HG03135 (cell line): ENCODE results near the gene DALRD3.

Experiments
- ATAC-seq: cut with Tn5 transposase; IDR thresholded peaks from one replicate; pipeline ENCODE4 v1.9.1; 2021; ENCODE audit warnings: mild to moderate bottlenecking, moderate library complexity; ENCODE audit not compliant: unreplicated experiment

The DALRD3 gene

DNA sequence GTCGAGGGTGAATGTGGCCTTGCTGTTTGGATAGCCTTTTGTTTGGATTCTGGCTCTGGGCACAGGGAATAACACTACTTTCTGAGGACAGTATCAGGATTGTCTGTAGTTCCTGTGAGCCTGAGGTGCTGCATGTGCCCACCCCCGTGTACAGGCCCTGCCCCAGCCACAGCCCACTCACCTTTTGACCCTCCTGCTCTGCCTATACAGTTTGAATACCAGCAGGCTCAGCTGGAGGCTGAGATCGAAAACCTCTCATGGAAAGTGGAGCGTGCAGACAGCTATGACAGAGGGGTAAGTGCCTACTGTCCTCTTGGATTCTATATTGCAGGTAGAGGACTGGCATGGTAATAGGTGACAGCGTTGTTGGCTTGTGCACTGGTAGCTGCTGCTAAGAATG lies 35.7 kb downstream of the DALRD3 start:
- no peak for ATAC-seq

DNA sequence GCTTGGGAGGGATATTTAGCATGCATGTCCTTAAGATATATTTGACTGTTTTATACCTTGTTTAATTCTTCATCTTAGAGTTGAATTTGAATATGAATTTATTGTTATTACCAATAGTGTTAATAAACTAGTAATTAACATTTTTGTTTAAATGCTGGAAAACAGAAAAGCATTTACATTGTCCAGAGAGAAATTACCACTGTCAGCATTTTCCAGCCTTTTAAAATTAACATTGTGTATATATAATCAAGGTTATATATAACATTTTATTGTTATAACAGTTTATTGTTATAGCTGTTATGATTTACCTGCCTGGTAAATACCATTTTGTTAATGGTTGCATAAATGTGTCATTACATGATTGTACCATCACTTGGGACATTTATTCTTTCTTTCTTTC lies 36.4 kb downstream of the DALRD3 start:
- ATAC-seq = no peak

DNA sequence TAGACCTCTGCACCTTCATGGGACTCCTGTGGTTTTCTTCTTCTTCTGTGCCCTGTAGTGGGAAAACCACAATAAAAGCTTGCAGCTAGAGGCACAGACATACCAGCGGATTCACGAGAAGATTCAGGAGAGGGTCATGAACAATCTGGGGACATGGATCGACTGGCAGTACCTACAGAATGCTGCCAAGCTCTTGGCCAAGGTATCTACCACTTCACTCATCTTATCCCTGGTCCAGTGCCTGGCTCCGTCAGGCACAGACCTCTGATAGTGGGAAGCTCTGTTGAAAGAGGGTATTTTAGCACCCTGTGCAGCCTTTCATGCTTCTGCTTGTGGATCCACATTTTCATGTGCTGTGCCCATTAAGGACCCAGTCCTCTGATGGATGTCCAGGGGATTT lies 38.1 kb downstream of the DALRD3 start:
- ATAC-seq = no peak

DNA sequence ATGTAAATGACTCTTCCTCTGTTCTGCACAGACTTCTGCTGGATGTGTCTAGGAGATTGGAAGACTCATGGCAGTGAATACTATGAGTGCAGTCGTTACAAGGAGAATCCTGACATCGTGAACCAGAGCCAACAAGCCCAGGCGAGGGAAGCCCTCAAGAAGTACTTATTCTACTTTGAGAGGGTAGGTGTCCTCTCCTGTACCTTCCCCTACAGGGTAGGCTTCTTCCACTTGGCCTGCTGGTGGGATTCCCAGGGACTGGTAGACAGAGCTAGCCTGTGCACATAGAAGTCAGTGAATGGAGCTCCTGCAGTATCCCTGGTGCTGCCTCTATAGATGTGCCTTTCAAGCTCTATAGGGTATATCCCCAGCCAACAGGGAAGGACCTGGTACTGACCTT lies 38.9 kb downstream of the DALRD3 start:
- no peak for ATAC-seq

DNA sequence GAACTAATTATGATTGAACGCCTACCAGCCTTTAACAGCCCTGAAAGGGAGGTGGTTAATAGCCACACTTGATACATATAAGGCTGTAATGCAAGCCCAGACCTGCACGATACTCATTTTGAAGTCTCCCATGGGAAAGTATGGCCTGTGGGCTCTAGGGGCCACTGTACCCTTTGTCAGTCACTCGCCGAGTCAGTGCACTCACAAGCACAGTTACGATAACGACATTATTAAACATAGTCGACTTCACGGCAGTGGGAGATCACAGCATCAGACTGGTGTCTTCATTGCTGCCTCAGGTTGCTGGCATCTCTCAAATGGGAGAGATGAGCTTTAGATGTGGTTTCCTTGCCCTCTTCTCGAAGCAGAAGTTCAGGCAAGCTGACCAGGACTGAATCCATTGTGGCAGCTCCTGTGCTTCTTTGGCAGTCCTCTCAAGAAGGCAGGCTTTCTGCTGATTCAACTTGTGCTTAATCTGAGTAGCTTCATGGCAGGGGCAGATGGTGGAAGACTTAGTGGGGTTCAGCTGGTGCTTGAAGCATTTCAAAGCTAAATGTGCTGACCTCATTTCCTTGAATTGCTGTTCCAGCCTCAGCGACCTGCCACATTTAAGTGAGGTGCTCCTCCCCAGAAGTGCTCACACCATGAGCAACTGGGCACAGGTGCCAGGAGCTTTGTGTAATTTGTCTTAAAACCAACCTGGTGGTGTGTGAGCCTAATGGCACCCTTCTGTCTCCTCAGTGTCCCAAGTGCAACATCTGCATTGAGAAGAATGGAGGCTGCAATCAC lies 44.1 kb downstream of the DALRD3 start:
- ATAC-seq = no peak

DNA sequence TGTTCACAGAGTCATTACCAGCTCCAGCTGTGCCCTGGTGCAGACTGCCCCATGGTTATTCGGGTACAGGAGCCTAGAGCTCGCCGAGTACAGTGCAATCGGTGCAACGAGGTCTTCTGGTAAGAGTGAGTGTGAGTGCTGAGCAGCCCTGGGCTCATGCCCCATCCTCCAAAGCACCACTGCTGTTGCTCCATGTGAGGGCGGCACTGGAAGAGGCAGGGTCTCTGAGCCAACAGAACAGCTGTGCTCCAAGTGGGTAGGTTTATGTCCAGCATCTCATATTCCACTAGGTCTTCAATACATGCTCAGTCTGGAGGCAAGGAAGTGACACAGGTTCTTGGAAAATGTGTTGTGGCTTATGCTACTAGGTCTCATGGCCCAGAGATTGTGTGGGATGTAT lies 47.8 kb downstream of the DALRD3 start:
- ATAC-seq = no peak

DNA sequence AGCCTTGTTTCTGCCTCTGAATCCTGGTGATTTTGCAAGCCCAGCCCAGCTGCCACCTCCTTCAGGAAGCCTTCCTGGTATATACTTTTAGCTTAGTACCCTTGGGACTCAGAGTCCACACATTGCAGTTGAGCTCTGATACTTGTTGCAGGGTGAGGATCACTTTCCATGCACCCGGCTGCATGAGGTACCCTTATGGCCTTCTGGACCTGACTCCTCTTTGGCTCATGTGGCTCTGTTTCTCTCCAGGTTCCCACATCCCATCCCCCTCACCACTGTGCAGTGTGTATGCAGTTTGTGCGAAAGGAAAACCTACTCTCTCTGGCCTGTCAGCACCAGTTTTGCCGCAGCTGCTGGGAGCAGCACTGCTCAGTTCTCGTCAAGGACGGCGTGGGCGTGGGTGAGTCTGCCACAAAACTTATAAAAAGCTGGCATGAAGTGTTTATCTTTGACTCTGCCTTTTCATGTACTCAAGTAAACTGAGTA lies 51.5 kb downstream of the DALRD3 start:
- ATAC-seq = no peak

DNA sequence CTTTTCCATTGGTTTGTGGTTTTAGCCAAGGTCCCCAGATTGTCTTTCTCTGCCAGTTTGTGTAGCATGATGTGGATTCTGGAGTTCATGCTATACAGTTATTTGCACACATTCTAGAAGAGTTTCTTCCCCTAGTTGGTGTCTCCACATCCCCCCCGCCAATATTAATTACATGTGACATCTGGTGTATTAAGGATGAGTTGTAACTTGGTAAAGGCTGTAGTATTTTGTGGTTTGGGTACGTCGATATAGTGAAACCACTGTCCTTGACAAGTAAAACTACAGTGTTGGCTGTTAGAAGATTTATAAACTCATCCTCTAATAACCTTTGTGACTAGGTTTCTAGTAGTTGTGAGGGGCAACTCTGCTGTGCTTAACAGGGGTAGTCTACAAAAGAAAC lies 52.0 kb downstream of the DALRD3 start:
- ATAC-seq = no peak
